HepG2 (cell line): ENCODE measurements around the gene ABT1. TPM values are rescaled to one million over a fixed set of nuclear protein-coding genes. Genes with fewer than 3 reads are reported as not detected.

ENCODE experiments used
- ARHGAP35 ChIP-seq: sonication (generic); formaldehyde crosslinking; IDR thresholded peaks from 2 replicates; pipeline ENCODE4 v1.9.0; 2022; ENCODE audit warnings: mild to moderate bottlenecking, inconsistent platforms, moderate library complexity, missing genetic modification reagents, borderline replicate concordance
- BCL6 ChIP-seq: IDR thresholded peaks from 2 replicates; pipeline ENCODE4 v1.6.1; 2016; ENCODE audit warnings: missing genetic modification reagents, missing compliant biosample characterization
- EP300 ChIP-seq, 3 experiments: sonication (generic) in 1 of 3; formaldehyde crosslinking in 1 of 3; IDR thresholded peaks; 2 replicates each; pipeline versions ENCODE4 v1.5.1 to v1.6.1; 2011 to 2020; ENCODE audit warnings: low read depth in 2 of 3, low read length in 2 of 3, borderline replicate concordance in 1 of 3, improper control_type of control experiment in 1 of 3, mild to moderate bottlenecking in 1 of 3, missing genetic modification reagents in 1 of 3, moderate library complexity in 1 of 3
- FOXJ3 ChIP-seq: sonication (generic); formaldehyde crosslinking; IDR thresholded peaks from 2 replicates; pipeline ENCODE4 v1.4.0; 2020; ENCODE audit warnings: missing genetic modification reagents, mild to moderate bottlenecking, borderline replicate concordance
- HOXA3 ChIP-seq: sonication (generic); formaldehyde crosslinking; IDR thresholded peaks from 2 replicates; pipeline ENCODE4 v1.5.0; 2020; ENCODE audit warnings: missing genetic modification reagents
- KMT2A ChIP-seq: sonication (generic); formaldehyde crosslinking; IDR thresholded peaks from 2 replicates; pipeline ENCODE4 v1.4.0; 2020; ENCODE audit warnings: missing genetic modification reagents
- NFKBIZ ChIP-seq: IDR thresholded peaks from 2 replicates; pipeline ENCODE4 v1.6.1; 2018; ENCODE audit warnings: missing genetic modification reagents, missing compliant biosample characterization
- SMAD3 ChIP-seq: sonication (generic); formaldehyde crosslinking; IDR thresholded peaks from 2 replicates; pipeline ENCODE4 v1.4.0; 2020; ENCODE audit warnings: missing genetic modification reagents
- ZNF160 ChIP-seq: sonication (generic); formaldehyde crosslinking; IDR thresholded peaks from 2 replicates; pipeline ENCODE4 v1.8.0; 2022; ENCODE audit warnings: mild to moderate bottlenecking, inconsistent platforms, missing genetic modification reagents
- ZNF205 ChIP-seq: IDR thresholded peaks from 2 replicates; pipeline ENCODE4 v1.6.1; 2018; ENCODE audit warnings: missing biosample characterization, missing genetic modification reagents
- ZNF557 ChIP-seq: sonication (generic); formaldehyde crosslinking; IDR thresholded peaks from 2 replicates; pipeline ENCODE4 v1.4.0; 2020; ENCODE audit warnings: missing genetic modification reagents
- polyA plus RNA-seq, 8 experiments: library from polyadenylated mRNA; depleted of rRNA in 3 of 8; stranded (reverse) in 7 of 8; unstranded in 1 of 8; fragments of >200 nt; fragmentation: Illumina TruSeq in 4 of 8; extraction: Trizol in 4 of 8; gene quantifications; 2 replicates each; pipeline versions ENCODE4 v1.2.1 to v1.2.3, GENCODE V29; 2011 to 2016; ENCODE audit warnings: low read depth in 4 of 8, missing spikeins in 1 of 8, mixed read lengths in 1 of 8; ENCODE audit not compliant: insufficient read depth in 1 of 8
- total RNA-seq, 5 experiments: library from RNA; depleted of rRNA; stranded (reverse); fragments of >200 nt; fragmentation: Illumina TruSeq; extraction: Trizol; gene quantifications; 2 replicates each; pipeline ENCODE4 v1.2.3, GENCODE V29; 2016; ENCODE audit warnings: low read depth in 1 of 5
- TF ChIP-seq, protein P1 (sequence below): sonication (generic); formaldehyde crosslinking; IDR thresholded peaks from 2 replicates; pipeline ENCODE4 v1.4.0; 2020; ENCODE audit warnings: mild to moderate bottlenecking, missing genetic modification reagents
- TF ChIP-seq, protein P2 (sequence below): sonication (generic); formaldehyde crosslinking; IDR thresholded peaks from 2 replicates; pipeline ENCODE4 v1.5.0; 2020; ENCODE audit warnings: missing genetic modification reagents
- TF ChIP-seq, protein P3 (sequence below): fragments of 450-650 bp; IDR thresholded peaks from 2 replicates; pipeline ENCODE4 v1.6.1; 2017
- TF ChIP-seq, protein P4 (sequence below): IDR thresholded peaks from 2 replicates; pipeline ENCODE4 v1.6.1; 2016; ENCODE audit warnings: low read depth

The ABT1 gene
- total and polyA plus RNA-seq, 2 of the 13 experiments (the other 11 are each of a cell fraction or from before 2014, with no cell fraction given), result 38.4 TPM

DNA sequence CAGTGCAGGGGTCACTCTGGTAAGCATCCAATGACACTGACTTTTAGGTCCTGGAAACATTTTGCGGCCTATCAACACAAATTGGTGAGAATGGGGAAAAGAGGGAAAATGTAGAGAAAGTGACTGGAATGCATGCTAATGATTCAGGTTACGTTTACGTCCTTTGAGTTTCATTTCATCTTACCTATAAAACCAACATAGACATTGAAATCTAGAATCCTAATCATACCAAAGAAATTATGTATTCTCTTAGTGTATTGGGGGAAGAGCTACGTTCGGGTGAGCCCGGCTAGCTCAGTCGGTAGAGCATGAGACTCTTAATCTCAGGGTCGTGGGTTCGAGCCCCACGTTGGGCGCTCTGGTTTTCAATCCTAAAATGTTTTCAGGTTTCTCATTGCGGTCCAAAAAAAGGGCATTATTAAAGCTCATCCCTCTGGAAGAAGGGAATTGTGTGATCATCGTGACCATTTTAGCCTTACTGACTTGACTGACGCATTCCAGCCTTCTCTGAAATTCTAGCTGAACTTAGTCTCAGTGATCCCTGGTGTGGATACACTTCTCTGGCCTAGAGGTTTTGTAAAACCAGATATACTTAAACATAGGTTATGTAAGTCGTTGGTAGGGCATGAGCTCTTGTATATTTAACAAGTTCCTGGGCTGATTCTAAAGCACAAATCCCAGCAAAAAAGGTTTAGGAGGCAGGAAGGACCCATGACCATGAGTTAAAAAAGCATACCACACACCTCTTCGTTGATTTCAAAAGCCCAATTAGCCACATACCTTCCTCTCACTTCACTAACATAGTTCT lies 40.3 kb upstream of the ABT1 start (continued):
- TF ChIP-seq ARHGAP35 (CRISPR knock-in tag), result no peak
- TF ChIP-seq BCL6 (CRISPR knock-in tag), result peak; percentile 53
- TF ChIP-seq, protein P1, sequence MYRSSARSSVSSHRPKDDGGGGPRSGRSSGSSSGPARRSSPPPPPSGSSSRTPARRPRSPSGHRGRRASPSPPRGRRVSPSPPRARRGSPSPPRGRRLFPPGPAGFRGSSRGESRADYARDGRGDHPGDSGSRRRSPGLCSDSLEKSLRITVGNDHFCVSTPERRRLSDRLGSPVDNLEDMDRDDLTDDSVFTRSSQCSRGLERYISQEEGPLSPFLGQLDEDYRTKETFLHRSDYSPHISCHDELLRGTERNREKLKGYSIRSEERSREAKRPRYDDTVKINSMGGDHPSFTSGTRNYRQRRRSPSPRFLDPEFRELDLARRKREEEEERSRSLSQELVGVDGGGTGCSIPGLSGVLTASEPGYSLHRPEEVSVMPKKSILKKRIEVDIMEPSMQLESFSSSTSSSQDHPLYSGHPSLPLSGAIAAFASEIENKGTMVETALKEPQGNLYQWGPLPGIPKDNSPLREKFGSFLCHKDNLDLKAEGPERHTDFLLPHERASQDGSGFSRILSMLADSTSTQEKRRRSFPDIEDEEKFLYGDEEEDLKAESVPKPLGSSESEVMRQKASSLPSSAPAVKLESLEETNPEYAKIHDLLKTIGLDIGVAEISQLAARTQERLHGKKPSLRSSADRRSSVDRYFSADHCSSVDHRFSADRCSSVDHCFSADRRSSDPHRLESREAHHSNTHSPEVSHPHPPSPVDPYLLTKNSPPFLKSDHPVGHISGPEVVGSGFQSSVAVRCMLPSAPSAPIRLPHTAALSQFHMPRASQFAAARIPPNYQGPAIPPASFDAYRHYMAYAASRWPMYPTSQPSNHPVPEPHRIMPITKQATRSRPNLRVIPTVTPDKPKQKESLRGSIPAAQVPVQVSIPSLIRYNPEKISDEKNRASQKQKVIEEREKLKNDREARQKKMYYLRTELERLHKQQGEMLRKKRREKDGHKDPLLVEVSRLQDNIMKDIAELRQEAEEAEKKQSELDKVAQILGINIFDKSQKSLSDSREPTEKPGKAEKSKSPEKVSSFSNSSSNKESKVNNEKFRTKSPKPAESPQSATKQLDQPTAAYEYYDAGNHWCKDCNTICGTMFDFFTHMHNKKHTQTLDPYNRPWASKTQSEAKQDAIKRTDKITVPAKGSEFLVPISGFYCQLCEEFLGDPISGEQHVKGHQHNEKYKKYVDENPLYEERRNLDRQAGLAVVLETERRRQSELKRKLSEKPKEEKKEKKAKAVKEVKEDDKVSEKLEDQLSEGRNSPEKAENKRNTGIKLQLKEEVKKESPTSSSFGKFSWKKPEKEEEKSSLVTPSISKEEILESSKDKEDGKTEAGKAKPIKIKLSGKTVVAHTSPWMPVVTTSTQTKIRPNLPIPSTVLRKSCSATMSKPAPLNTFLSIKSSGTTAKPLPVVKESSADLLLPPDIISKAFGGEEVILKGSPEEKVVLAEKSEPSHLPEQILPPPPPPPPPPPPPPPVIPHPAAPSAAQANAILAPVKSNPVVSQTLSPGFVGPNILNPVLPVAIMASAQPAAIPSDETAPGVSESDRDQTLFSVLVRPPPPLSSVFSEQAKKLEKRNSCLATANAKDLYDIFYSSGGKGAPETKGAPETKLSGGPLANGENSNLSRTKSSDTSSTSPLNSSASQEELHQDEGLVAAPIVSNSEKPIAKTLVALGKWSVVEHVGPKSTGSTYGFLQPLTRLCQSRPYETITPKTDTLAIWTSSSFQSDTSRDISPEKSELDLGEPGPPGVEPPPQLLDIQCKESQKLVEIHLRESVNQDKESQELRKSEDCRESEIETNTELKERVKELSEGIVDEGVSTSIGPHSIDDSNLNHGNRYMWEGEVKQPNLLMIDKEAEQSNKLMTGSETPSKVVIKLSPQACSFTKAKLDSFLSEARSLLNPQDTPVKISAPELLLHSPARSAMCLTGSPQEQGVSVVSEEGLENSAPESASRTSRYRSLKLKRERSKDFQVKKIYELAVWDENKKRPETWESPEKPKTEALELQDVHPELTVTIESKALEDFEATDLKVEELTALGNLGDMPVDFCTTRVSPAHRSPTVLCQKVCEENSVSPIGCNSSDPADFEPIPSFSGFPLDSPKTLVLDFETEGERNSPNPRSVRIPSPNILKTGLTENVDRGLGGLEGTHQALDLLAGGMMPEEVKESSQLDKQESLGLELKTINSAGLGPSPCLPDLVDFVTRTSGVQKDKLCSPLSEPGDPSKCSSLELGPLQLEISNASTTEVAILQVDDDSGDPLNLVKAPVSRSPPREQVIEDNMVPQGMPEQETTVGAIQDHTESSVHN (CRISPR knock-in tag), result no peak
- TF ChIP-seq EP300 (IDR thresholded peaks at IDR 0.05; ENCODE audit: low read depth in 2 of 2, low read length in 2 of 2), result peak in 1 of 2 experiments; percentile 38; a peak in 1 of 4 replicates
- TF ChIP-seq EP300 (CRISPR knock-in tag; IDR thresholded peaks at IDR 0.05; ENCODE audit: borderline replicate concordance), result no peak
- TF ChIP-seq HOXA3 (CRISPR knock-in tag), result peak; percentile 85
- TF ChIP-seq NFKBIZ (CRISPR knock-in tag), result no peak
- TF ChIP-seq ZNF557, result peak; percentile 71; the same call in 1 of the 2 replicates
- TF ChIP-seq, protein P2, sequence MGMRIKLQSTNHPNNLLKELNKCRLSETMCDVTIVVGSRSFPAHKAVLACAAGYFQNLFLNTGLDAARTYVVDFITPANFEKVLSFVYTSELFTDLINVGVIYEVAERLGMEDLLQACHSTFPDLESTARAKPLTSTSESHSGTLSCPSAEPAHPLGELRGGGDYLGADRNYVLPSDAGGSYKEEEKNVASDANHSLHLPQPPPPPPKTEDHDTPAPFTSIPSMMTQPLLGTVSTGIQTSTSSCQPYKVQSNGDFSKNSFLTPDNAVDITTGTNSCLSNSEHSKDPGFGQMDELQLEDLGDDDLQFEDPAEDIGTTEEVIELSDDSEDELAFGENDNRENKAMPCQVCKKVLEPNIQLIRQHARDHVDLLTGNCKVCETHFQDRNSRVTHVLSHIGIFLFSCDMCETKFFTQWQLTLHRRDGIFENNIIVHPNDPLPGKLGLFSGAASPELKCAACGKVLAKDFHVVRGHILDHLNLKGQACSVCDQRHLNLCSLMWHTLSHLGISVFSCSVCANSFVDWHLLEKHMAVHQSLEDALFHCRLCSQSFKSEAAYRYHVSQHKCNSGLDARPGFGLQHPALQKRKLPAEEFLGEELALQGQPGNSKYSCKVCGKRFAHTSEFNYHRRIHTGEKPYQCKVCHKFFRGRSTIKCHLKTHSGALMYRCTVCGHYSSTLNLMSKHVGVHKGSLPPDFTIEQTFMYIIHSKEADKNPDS (CRISPR knock-in tag), result no peak
- TF ChIP-seq ZNF160 (CRISPR knock-in tag), result peak; percentile 62; the same call in 1 of the 2 replicates
- TF ChIP-seq ZNF205 (CRISPR knock-in tag), result 0 out of 2 replicates have a peak, but pooled peaks have one; percentile 35
- TF ChIP-seq KMT2A (CRISPR knock-in tag), result no peak
- peak; percentile 78 for TF ChIP-seq SMAD3 (CRISPR knock-in tag)
- peak; percentile 81 for TF ChIP-seq FOXJ3 (CRISPR knock-in tag)
- TF ChIP-seq, protein P3, sequence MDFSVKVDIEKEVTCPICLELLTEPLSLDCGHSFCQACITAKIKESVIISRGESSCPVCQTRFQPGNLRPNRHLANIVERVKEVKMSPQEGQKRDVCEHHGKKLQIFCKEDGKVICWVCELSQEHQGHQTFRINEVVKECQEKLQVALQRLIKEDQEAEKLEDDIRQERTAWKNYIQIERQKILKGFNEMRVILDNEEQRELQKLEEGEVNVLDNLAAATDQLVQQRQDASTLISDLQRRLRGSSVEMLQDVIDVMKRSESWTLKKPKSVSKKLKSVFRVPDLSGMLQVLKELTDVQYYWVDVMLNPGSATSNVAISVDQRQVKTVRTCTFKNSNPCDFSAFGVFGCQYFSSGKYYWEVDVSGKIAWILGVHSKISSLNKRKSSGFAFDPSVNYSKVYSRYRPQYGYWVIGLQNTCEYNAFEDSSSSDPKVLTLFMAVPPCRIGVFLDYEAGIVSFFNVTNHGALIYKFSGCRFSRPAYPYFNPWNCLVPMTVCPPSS, result no peak
- TF ChIP-seq, protein P4, sequence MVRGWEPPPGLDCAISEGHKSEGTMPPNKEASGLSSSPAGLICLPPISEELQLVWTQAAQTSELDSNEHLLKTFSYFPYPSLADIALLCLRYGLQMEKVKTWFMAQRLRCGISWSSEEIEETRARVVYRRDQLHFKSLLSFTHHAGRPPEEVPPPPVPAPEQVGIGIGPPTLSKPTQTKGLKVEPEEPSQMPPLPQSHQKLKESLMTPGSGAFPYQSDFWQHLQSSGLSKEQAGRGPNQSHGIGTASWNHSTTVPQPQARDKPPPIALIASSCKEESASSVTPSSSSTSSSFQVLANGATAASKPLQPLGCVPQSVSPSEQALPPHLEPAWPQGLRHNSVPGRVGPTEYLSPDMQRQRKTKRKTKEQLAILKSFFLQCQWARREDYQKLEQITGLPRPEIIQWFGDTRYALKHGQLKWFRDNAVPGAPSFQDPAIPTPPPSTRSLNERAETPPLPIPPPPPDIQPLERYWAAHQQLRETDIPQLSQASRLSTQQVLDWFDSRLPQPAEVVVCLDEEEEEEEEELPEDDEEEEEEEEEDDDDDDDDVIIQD (CRISPR knock-in tag), result no peak
